Measurements from ENCODE around the gene UMODL1.

The UMODL1 gene

DNA sequence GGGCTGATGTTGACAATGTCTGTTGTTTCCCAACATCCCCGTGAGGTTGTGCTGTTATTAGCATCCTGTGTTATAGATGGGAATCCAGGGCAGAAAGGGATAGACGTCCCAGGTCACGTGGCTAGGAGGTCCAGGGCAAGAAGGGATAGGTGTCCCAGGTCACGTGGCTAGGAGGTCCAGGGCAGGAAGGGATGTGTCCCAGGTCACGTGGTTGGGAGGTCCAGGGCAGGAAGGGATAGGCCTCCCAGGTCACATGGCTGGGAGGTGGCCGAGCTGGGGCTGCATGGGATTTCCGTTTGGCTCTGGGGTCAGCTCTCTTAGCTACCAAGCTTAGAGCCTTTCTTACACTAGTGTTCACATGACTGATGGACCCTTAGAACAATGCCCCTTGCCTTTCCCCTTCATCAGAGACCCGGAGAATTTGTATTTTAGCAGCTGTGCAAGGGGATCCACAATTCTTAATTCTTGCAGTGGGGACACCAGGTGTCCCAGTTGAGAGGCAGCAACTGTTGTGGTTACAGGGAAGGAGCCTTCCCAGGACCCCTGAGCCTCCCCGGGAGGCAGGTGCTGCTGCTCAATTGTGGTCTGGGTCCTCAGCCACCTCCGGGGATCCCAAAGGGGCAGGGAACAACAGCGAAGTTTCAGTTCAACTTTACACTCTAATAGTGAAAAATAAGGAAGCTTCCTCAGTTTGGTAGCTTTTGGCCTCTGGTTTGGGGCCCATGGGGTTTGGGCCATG, 69.2 kb downstream of the UMODL1 start:
- DNase-seq = peak; percentile 47

DNA sequence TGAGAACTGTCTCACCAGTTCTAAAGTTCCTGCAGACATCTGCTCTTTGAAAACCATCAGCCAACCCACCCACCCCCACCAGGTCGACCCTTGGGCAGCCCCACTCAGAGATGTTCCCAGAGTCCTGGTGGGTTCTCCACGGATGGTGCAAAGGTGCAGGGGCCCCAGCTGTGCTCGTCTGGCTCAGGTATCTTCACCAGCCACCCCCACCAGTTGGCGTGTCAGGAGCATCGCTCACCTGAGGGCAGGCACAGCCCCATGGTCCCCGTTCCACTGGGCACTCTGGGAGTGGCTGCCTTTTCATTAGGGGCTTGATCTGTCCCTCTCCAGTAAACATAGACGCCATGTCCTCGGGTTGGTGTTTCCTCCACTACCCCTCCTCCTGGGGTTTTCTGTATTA, 70.5 kb downstream of the UMODL1 start:
- DNase-seq = no peak

DNA sequence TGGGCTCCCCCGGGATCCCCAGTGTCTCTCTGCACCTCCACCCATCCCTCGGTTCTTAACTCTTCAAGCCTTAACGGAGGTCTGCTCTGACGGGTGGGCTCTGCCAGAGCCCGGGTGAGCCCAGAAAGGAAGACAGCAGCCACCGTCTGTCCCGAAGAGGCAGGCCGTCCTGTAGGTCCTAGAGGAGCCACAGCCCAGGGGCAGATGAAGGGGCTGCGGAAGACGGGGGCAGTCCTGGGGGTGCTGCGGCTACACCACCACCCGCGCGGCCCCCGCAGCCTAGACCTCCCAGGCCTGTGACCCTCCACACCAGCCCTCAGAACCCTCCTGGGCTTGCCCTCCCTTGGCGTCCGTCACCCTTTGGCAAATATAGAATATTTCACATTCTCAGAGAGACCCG, 71.0 kb downstream of the UMODL1 start:
- DNase-seq = no peak

DNA sequence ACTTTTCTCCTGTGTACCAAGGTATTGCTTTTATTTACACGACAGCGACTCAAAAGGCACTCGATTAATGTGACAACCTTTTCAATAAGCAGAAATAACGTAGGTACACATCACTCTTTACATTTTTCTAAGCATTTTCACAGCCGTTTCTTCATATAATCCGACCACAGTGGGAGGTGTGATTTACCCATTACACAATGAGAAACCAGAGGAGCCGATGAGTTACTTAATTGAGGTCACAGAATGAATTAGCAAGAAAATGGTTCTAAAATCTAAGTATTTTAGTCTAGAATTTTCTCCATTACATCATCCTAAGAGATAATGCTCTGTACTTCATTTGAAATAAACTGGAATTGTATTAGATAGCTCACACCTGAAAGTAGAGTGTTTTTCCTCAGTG, 71.5 kb downstream of the UMODL1 start:
- DNase-seq = peak; percentile 46

DNA sequence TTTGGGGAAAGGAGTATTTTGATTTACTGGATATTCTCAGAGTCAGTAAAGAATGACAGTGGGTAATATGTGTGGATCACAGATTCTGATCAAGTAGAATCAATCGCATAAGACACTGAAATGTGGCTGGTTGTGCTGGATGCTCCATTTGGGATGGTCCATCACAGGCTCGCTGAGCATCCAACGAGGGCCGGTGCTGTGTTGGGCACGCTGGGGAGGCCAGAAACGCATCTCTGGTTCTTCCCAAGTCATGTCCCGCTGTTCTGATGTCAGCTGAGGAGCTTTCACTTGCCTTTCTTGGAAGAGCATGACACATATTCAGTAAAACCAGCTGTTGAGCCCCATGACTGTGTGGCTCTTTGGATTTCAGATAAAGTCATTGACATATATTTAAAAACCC, 72.0 kb downstream of the UMODL1 start:
- no peak for DNase-seq

DNA sequence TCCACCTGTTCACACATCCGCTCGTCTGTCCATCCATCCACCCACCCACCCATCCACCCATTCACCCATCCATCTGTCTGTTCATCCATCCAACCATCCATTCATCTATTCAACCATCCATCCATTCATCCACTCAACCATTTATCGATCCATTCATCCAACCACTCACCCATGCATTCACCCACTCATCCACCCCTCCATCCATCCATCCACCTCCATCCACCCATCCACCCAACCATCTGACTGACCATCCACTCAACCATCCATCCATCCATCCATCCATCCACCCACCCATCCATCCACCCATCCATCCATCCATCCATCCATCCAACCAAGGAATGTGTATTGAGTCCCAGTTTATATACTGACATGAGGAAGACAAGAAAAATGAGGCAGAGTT, 73.1 kb downstream of the UMODL1 start:
- no peak for DNase-seq

DNA sequence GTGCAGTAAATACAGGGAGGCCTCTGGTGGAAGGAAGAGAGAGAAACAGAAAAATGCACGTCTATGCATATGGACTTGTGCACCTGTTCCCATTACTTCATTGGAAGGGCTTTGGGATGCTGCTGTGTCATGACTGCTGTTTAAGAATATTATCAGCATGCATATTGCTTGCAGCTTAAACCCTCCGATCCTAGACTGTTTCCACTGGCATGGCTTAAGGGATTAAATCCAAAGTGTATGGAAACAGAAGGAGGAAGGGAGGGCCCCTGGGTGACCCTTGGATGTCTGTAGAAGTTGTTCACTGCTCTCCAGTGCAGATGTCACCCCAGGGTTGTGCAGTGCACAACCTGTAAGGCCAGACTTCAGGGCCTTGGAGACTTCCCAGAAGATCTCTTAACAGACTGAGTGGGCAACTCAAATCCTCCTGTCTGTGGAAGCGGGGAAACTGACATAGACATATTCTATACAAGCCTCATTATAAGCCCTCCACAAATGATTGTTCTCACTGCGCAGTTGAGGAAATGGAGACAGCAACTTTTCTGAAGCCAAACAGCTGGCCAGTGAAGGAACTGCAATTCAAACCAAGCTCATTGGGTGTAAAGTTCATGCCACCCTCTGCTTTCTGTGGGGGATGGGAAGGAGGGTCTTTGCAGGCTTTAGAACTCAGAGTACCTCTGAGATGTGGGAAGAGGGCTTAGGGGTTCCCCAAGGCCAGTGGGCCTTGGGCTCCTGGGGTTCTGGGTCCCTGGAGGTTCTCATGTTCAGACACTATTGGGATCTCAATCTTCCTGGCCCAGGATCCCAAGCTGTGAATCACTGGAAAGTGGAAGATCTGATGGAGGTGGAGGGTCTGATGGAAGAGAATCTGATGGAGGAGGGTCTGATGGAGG, 73.8 kb downstream of the UMODL1 start:
- DNase-seq = no peak

DNA sequence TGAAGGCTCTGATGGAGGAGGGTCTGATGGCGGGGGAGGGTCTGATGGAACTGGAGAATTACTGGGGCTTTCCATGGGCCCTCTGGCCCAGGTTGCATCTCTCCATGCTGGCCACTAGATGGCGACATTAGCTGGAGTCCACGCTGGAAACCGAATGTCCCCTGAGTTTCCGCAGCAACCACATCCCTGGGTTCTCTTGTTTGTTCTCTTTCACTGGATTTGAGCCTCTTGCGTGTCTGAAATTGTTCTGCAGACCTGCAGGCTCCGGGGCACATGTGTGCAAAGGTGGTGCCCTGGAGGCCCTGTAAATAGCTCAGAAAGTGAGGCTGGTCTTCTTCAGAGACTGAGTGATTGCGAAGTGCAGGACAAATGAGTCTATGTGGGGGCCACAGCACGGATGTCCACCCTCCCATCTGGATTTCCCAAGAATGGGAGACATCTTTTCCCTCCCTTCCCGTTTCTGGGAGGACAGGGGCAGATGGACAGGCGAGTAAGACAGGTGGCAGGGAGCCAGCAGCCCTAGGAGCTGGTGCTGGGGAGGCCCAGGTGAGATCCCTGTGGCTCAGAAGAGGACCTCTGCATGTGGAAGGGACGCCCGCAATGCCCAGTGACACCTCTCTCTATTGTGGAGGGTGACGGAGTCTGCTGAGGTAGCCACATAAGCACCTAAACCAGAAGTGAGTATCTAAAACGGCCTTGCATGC, 74.6 kb downstream of the UMODL1 start:
- DNase-seq = peak; percentile 39

DNA sequence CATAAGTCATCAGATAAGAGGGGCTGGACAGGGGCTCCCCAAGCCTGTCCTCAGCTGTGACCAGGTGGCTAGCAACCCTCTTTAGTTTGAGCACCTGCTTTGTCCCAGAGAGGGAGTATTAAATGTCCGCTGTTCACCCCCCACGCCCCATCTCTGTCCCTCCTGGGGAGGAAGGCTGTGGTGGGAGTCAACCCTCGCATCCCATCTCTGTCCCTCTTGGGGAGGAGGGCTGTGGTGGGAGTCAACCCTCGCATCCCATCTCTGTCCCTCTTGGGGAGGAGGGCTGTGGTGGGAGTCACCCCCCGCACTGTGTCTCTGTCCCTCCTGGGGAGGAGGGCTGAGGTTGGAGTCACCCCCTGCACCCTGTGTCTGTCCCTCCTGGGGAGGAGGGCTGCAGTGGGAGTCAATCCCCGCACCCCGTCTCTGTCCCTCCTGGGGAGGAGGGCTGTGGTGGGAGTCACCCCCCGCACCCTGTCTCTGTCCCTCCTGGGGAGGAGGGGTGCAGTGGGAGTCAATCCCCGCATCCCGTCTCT, 75.2 kb downstream of the UMODL1 start:
- DNase-seq = no peak

DNA sequence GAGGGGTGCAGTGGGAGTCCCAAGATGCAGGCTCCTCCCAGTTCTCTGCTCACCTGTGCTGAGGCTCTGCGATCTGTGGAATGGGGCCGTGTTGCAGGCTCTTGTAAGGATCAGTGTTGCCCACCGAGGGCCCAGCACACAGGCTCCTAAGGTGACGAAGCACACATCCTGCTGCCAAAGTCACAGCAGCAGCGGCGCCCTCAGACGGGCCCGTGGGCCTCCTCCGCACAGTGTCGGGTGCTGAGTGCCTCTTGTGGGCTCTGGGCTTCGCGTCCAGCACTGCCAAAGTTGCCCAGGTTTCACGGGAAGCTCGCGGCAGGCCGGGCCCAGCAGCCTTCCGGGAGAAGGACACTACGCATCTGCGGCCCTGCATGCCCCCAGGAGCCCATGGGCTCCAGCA, 75.7 kb downstream of the UMODL1 start:
- DNase-seq = no peak

DNA sequence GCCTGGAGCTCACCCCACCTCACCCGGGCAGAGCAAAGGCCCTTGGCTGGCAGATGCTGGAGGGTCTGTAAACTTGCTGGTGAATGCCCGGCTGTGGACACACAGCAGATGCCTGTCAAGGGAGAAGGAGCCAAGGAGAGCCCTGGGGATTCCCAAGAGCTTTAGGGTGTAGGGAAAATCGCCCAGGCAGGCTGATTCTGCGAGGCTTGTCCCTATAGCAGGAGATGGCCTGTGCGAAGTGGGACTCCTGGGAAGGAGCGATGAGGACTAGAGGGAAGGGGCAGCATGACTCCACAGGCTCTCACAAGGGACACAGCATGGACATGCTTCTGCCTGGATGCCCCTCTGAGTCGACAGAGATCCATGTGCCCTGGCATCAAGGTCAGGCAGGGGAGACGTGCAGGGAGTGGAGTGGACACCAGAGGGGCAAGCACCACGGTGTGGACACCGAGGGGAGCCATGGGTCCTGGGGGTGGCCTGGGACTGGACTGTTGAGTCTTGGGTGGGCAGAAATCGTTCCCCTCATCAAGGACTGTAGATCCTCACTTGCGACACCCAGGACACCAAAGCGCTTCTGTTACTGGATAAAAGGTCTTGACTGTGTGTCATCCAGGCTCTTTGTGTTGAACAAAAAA, 76.4 kb downstream of the UMODL1 start:
- DNase-seq = no peak

DNA sequence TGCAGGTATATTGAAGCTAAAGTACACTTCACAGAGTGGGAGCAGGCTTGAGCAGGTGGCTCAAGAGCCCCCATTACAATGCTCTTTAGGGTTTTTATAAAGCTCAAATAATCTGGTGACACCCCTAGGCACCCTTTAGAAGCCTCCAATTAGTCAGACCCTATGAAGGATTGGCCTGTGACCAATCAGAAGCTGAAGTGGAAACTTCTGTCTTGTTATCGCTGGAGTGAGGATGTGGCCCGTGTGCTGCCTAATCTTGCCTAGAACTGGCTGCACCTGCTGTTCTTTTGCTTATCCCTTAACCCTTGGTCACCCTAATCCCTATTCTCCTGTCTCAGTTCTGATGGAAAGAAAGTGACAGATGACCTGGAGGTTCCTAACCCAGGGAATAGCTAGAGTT, 77.0 kb downstream of the UMODL1 start:
- DNase-seq = no peak

DNA sequence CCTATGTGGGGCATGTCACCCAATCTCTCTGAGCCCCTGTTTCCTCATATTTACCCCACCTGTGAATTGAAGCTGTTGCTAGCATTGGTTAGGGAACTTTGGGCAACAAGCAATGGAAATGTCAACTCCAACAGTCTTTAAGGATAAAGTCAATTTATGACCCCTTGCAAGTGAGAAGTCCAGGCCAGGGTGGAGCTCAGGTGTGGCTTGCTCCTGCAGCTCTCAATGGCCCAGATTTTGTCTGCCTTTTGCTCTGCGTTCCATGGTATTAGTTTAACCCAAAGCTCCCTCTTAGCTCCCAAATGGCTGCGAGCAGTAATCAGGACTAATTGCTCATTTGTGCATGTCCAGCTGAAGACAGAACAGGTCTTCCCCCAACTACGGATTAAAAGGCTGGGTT, 77.5 kb downstream of the UMODL1 start:
- DNase-seq = no peak

DNA sequence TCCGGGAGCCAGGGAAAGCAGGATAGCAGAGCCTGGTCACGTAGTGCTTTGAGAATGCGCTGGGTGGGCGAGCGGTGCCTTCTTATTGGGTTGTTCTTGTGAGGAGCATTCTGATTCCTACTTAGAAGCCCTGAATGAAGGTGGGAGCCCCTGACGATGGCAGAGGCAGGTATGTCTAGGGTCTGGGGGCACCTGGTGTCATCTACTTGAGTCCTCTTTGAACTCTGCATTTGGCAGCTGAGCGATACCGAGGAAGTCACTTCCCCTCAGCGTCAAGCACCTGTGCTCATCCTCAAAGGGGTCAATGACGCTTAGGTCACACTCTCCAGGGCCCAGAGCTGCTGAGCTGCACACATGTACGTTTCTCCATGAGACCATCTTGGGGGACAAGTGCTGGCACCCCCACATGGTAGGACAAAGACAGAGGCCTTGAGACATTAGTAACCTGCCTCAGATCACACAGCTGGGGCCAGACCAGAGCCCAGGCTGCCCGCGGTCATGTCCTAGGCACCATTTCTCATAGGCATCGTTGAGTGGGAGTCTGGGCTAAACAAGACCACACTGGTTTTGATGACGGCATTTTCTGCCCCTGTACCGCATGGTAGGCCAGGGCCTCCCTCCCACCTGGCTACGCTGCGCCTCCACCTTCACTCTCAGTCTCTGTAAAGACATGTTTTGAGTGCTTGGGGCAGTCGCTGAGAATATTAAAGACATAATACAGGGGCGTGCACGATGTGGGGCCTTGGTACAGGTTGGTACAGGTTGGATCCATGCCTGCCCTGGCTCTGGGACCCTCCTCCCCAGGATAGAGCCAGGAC, 78.7 kb downstream of the UMODL1 start:
- DNase-seq = no peak

DNA sequence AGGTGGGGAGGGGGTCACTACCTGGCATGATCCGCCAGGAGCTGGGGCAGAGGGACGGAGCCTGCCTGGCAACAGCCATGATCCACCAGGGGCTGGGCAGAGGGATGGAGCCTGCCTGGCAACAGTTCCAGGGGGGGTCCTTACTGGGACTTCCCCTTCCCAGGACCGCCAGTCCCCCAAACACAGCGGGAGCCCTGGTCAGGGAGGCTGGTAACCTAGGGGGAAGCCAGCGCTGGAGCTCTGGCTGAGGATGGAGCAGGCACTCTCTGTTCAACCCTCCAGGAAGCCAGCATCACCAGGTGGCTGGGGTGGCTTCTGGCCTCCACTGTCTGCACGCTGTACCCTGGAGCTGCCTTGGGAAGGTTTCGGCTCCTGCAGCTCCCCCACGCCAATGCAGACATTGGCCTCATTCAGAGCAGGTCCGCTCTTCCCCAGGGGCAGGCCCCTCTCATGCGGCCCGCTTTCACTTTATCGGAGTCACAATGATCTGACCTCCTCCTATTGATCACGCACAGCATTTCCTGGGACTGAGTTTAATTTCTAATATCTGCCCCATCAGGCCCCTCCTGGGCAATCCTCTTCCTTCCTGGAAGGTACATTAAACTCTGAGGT, 79.5 kb downstream of the UMODL1 start:
- no peak for DNase-seq

DNA sequence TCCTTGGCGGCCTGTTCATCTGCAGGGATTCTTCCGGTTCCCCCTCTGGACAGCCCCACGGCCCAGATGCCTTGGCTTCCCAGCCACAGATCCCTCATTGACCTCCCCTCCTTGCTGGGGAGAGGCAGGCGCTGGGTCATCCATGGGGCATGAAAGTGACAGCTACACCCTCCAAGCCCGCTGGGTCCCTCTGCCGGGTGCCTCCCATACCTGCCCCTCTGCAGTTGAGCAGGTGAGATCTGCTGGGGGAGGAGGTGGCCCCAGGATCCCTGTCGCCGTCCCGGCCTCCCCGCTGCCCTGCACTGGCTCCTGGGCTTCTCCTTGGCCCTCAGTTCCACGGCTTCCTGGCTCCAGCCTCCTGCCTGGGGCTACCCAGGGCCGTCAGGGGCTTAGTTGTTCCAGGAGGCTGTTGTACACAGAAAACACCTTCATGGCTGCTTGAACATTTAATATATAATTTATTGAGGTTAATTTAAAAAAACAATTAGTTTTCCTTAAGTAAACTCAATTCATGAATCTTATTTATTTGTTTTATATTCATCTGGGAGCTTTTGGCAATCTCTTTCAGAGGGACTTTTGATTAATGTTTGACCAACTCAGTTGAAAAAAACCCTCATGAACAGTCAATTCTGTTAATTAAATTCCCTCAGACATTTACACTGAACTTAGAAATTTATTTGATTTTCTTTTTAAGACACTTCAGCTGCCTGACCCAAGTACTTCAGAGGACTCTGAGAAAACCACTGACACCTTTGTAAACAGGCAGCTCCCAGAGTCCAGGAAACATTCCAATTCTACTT, 80.2 kb downstream of the UMODL1 start:
- no peak for DNase-seq

DNA sequence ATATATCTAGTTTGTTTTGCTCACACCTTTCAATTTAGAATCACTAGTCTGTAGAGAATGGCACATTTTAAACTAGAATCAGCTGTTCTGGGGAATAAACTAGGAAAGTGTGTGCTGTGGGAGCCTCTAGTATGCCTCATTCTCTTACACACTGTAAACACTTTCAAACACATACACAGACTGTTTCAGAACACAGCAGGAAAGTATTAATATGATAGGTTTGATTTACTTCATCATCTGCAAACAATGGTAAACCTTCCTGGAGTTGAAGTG, 80.8 kb downstream of the UMODL1 start:
- DNase-seq = no peak

DNA sequence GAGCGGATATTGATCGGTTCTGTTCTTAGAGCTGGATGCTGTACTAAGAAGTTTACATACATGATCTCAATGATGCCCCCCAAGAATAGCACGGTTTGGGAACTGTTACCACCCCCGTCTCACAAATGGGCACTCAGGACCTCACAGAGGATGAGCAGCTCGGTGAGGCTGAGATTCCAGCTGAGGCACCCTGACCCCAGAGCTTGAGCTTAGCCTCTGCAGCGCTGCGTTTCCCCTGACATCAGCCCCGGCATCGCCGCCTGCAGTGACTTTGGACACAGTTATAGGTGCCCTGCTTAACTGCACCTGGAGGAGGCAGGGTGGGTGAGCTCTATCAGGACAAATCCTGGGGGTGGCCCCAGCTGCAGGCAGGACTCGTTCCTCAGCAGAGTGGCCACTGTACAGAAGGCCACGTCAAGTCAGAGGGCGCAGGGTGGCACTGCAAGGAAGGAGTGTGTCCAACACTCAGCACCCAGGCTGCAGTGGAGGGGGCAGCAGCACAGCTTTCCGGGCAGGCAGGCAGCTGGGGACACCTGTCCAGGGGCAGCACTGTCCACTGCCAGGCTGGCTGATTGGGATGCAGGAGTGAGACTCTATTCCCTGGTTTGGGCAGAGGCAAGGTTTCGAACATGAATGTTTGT, 82.0 kb downstream of the UMODL1 start:
- no peak for DNase-seq

DNA sequence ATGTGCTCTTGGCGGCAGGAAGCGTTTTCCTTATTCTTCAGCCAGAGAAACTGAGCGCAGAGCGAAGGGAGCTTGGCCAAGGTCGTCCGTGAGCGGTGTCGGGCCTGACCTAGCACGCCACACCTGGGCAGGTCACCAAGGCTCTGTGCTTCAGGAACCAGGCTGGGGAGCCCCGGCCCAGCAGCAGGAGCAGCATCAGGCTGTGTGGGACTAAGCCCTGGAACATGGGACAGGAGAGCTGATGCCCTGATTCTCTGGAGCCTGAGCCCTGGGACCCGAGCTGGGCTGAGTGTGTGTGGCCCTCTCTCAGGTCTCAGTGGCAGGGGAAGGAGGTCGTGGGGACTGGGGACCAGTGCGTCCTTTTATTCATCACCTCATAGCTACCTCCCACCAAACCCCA, 82.6 kb downstream of the UMODL1 start:
- no peak for DNase-seq

DNA sequence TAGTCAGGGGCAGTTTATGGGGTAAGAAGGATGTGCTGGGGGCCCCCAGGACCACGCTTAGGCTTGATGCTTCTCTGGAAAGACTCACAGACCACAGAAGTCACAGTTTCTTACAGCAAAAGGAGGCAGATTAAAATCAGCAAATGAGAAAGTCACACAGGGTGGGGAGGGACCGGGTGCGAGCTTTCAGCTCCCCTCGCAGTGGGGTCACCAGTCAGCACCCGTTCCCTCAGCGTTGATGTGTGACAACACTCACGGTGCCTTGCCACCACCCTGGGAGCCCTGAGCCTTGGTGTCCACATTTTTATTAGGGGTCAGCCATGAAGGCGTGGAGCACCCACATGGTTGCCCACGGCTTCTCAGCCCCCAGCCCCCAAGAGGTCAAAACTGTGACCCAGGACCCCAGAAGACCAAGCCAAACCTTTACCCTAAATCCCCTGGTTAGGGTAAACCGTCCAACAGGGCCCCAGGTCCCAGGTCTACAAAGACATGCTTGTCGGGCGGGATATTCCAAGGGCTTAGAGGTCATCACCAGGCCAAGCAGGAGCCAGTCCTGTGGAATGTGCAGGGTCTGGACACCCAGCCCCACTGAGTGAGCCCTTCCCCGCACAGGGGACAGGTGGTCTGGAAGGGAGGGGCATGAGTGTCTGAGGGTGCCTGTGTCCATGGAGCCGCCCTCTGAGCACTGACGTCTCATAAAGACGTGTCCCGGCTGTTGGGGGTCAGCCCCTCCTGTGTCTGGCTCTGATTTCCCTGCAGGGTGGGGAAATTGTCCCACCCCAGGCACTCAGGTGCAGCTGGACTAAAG, 83.3 kb downstream of the UMODL1 start:
- no peak for DNase-seq
